IPS-11a (cell line): ENCODE measurements around the gene INPP5A.

Experiments
- H3K4me3 ChIP-seq: one replicate; pipeline ENCODE4 v1.5.1; 2013; ENCODE audit warnings: low read depth, low read length, control low read depth

Gene INPP5A

GRCh38 chr10:132517951-132518521, 19.6 kb upstream of the INPP5A start:
- peak overlapping the region; percentile 27 for H3K4me3 ChIP-seq

- peak overlapping the region; percentile 42 for H3K4me3 ChIP-seq
These were observed 18.8 kb upstream of the INPP5A start for GRCh38 chr10:132518572-132519381.

GRCh38 chr10:132519382-132520176, 18.0 kb upstream of the INPP5A start:
- H3K4me3 ChIP-seq, result no peak overlapping the region

- no peak overlapping the region for H3K4me3 ChIP-seq
These were observed 17.3 kb upstream of the INPP5A start for GRCh38 chr10:132520177-132520811.

- H3K4me3 ChIP-seq, result no peak overlapping the region
These were observed 16.5 kb upstream of the INPP5A start for GRCh38 chr10:132521041-132521465.

- no peak overlapping the region for H3K4me3 ChIP-seq
These were observed 16.0 kb upstream of the INPP5A start for GRCh38 chr10:132521466-132522102.

GRCh38 chr10:132522521-132523411, 14.8 kb upstream of the INPP5A start:
- no peak overlapping the region for H3K4me3 ChIP-seq

GRCh38 chr10:132523561-132524442, 13.8 kb upstream of the INPP5A start:
- H3K4me3 ChIP-seq, result no peak overlapping the region

- H3K4me3 ChIP-seq, result no peak overlapping the region
These were observed 12.9 kb upstream of the INPP5A start for GRCh38 chr10:132524443-132525285.

GRCh38 chr10:132526676-132527075, 10.9 kb upstream of the INPP5A start:
- no peak overlapping the region for H3K4me3 ChIP-seq

- no peak overlapping the region for H3K4me3 ChIP-seq
These were observed 10.1 kb upstream of the INPP5A start for GRCh38 chr10:132527339-132528063.

GRCh38 chr10:132528064-132528691, 9.4 kb upstream of the INPP5A start:
- no peak overlapping the region for H3K4me3 ChIP-seq

- H3K4me3 ChIP-seq, result no peak overlapping the region
These were observed 5.4 kb upstream of the INPP5A start for GRCh38 chr10:132532179-132532578.

- no peak overlapping the region for H3K4me3 ChIP-seq
These were observed 4.6 kb upstream of the INPP5A start for GRCh38 chr10:132532749-132533560.

GRCh38 chr10:132533571-132534260, 3.9 kb upstream of the INPP5A start:
- H3K4me3 ChIP-seq, result no peak overlapping the region
